LNCAP (cell line): Measurements from ENCODE around the gene TMEM119.

Experiments used
- CTCF ChIP-seq: fragments of 450-650 bp; IDR thresholded peaks from 2 replicates; pipeline ENCODE4 v1.5.1; 2017; ENCODE audit warnings: mild to moderate bottlenecking

The TMEM119 gene

GRCh38 chr12:108576660-108577234, 21.1 kb downstream of the TMEM119 start:
- no peak for TF ChIP-seq CTCF

- TF ChIP-seq CTCF: no peak
Measured at GRCh38 chr12:108575199-108575912, 22.5 kb downstream of the TMEM119 start.

GRCh38 chr12:108573317-108573716, 24.6 kb downstream of the TMEM119 start:
- no peak for TF ChIP-seq CTCF

GRCh38 chr12:108572166-108572790, 25.6 kb downstream of the TMEM119 start:
- TF ChIP-seq CTCF: no peak

GRCh38 chr12:108571609-108572165, 26.2 kb downstream of the TMEM119 start:
- TF ChIP-seq CTCF: no peak

- TF ChIP-seq CTCF: no peak
Measured at GRCh38 chr12:108570743-108571608, 26.9 kb downstream of the TMEM119 start.
